SKM-1 (cell line): Measurements from ENCODE around the gene AK8.
"Not testable (repeated sequence)": the region's sequence is repeated elsewhere in the genome, so short reads cannot be mapped to it uniquely, and the experiment has no call there.

Source experiments
- DNase-seq: peaks from one replicate; lab custom pipeline; 2025; ENCODE audit not compliant: unreplicated experiment; lab: John Stamatoyannopoulos, UW

Gene AK8

GRCh38 chr9:132774886-132775285 is 103.2 kb downstream of the AK8 start:
- DNase-seq = no peak

- DNase-seq = no peak
These were observed 104.2 kb downstream of the AK8 start for GRCh38 chr9:132773764-132774339.

GRCh38 chr9:132773093-132773492 is 105.0 kb downstream of the AK8 start:
- DNase-seq = no peak

GRCh38 chr9:132771752-132772151 is 106.3 kb downstream of the AK8 start:
- DNase-seq = not testable (repeated sequence)

GRCh38 chr9:132770770-132771310 is 107.2 kb downstream of the AK8 start:
- no peak for DNase-seq

- peak; percentile 32 for DNase-seq
These were observed 107.9 kb downstream of the AK8 start for GRCh38 chr9:132769906-132770769.

- DNase-seq = peak; percentile 73
These were observed 108.9 kb downstream of the AK8 start for GRCh38 chr9:132768932-132769905.

GRCh38 chr9:132763574-132763973 is 114.5 kb downstream of the AK8 start:
- no peak for DNase-seq

GRCh38 chr9:132762896-132763295 is 115.2 kb downstream of the AK8 start:
- DNase-seq = no peak

- DNase-seq = no peak
These were observed 116.5 kb downstream of the AK8 start for GRCh38 chr9:132761602-132762001.

- no peak for DNase-seq
These were observed 118.0 kb downstream of the AK8 start for GRCh38 chr9:132760057-132760456.

- DNase-seq = no peak
These were observed 121.1 kb downstream of the AK8 start for GRCh38 chr9:132757016-132757415.

- no peak for DNase-seq
These were observed 121.8 kb downstream of the AK8 start for GRCh38 chr9:132756214-132756845.

GRCh38 chr9:132755096-132755495 is 123.0 kb downstream of the AK8 start:
- no peak for DNase-seq

GRCh38 chr9:132754236-132754635 is 123.8 kb downstream of the AK8 start:
- DNase-seq = no peak

- DNase-seq = no peak
These were observed 124.5 kb downstream of the AK8 start for GRCh38 chr9:132753593-132753880.

- DNase-seq = no peak
These were observed 125.0 kb downstream of the AK8 start for GRCh38 chr9:132752877-132753592.

GRCh38 chr9:132750668-132751067 is 127.4 kb downstream of the AK8 start:
- no peak for DNase-seq

- no peak for DNase-seq
These were observed 128.8 kb downstream of the AK8 start for GRCh38 chr9:132749306-132749705.

GRCh38 chr9:132748450-132748849 is 129.6 kb downstream of the AK8 start:
- DNase-seq = no peak
